Measurements from ENCODE around the gene PPP1R9B.

PPP1R9B gene

DNA sequence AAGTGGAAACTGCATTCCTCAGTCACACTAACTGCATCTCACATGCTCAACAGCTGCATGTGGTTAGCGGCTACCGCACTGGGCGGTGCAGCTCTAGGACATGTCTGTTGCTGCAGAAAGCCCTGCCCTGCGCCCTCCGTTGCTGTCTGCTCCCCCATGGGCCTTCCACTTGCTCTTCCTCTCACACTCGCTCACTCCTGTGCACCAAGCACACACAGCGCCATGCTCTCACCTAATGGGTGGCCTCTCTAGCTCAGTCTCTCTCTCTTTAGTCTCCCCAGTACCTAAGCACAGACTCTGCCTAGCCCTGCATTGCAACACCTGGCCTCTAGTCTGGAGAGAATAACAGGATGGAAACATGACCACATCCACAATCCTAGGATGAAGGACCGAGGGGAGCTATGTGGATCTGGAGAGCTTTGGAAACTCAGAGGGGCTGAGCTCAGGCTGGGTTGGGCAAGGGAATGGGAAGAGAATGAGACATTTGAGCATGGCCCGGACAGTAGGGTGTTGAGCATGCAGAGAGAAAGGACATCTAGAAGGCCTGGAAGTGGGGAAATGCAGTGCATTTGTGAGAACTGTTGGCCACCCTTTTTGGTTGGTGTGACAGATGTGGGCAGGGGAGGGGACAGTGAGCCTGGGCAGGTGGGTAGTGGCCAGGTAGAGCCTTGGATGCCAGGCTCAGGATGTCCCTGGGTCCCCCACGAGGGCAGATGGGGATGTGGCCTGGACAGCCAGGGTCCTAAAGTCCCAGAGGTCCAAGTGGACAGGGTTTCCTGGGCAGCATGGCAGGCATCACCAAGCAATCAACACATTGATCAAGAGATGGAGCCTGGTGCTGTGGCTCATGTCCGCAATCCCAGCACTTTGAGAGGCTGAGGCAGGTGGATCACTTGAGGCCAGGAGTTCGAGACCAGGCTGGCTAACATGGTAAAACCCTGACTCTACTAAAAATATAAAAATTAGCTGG is 31.4 kb upstream of the PPP1R9B start:
- no peak for ATAC-seq (ENCODE audit: low read depth)
- Histone ChIP-seq H3K4me1 (ENCODE audit: insufficient read depth, poor library complexity, severe bottlenecking) (peaks cover 28% of the 10 kb centered on the region), H3K27ac (ENCODE audit: poor library complexity, severe bottlenecking) (no peak overlapping the region), H3K4me3 (ENCODE audit: severe bottlenecking) (no peak overlapping the region), H3K27me3 (ENCODE audit: insufficient read depth, poor library complexity, severe bottlenecking) (no peaks in the 10 kb centered on the region), H3K36me3 (ENCODE audit: low read depth) (peaks cover 11% of the 10 kb centered on the region), H3K9me3 (ENCODE audit: severe bottlenecking) (no peaks in the 10 kb centered on the region)
- no peak for TF ChIP-seq CTCF (IDR thresholded peaks at IDR 0.05; ENCODE audit: poor library complexity, severe bottlenecking)
- no peak for DNase-seq (ENCODE audit: low spot score)

GRCh38 chr17:50181144-50181543 is 30.7 kb upstream of the PPP1R9B start:
- no peak overlapping the region for H3K27ac ChIP-seq (ENCODE audit: poor library complexity, severe bottlenecking)
- TF ChIP-seq CTCF (IDR thresholded peaks at IDR 0.05; ENCODE audit: poor library complexity, severe bottlenecking), result no peak
- H3K4me3 ChIP-seq (ENCODE audit: severe bottlenecking), result no peak overlapping the region
- H3K36me3 ChIP-seq (ENCODE audit: low read depth), result peaks cover 5% of the 10 kb centered on the region
- H3K4me1 ChIP-seq (ENCODE audit: insufficient read depth, poor library complexity, severe bottlenecking), result peaks cover 28% of the 10 kb centered on the region
- no peaks in the 10 kb centered on the region for H3K27me3 ChIP-seq (ENCODE audit: insufficient read depth, poor library complexity, severe bottlenecking)
- H3K9me3 ChIP-seq (ENCODE audit: severe bottlenecking), result no peaks in the 10 kb centered on the region
- ATAC-seq (ENCODE audit: low read depth), result no peak
- no peak for DNase-seq (ENCODE audit: low spot score)

DNA sequence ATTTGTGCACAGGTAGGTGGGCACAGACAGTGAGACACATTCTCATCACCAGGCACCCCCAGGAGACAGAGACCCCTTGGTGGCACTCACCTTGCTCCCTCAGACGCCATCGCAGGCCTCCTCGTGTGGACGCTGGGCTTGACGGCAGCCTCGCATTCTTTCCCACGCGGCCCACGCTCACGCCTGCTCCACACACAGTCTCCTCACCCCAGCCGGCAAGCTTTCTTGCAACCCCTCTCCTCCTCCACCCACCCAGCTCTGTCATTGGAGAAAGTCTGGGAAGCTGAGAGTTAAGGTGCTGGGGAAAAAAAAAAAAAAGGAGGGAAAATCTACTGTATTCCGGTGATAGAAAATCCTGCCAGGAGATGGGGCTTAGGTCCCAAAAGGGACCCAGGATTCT is 30.1 kb upstream of the PPP1R9B start:
- no peak for TF ChIP-seq CTCF (IDR thresholded peaks at IDR 0.05; ENCODE audit: poor library complexity, severe bottlenecking)
- H3K27me3 ChIP-seq (ENCODE audit: insufficient read depth, poor library complexity, severe bottlenecking), result no peaks in the 10 kb centered on the region
- no peak for DNase-seq (ENCODE audit: low spot score)
- peaks cover 28% of the 10 kb centered on the region for H3K4me1 ChIP-seq (ENCODE audit: insufficient read depth, poor library complexity, severe bottlenecking)
- peaks cover 2% of the 10 kb centered on the region; the same call in 1 of the 2 replicates for H3K36me3 ChIP-seq (ENCODE audit: low read depth)
- no peak for ATAC-seq (ENCODE audit: low read depth)
- H3K9me3 ChIP-seq (ENCODE audit: severe bottlenecking), result no peaks in the 10 kb centered on the region
- H3K27ac ChIP-seq (ENCODE audit: poor library complexity, severe bottlenecking), result no peak overlapping the region
- H3K4me3 ChIP-seq (ENCODE audit: severe bottlenecking), result no peak overlapping the region

DNA sequence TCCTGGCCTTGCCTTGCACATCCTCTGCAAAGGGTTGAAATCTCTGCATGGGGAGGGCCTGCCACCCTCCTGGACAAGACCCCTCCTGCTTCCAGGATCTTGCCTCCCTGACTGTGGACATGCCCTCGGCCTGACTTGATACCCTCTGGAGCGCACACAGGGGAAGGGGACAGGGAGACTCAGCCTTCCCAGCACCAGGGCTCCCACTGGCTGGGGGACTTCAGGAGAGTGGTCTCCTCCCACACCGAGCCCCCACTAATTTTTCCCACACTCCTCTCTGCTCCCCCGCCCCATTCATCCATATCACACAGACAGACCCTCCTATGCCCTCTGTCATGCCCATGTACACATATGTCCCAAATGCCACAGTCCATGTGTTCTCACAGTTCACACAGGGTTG is 29.6 kb upstream of the PPP1R9B start:
- ATAC-seq (ENCODE audit: low read depth), result no peak
- Histone ChIP-seq H3K4me1 (ENCODE audit: insufficient read depth, poor library complexity, severe bottlenecking) (peaks cover 28% of the 10 kb centered on the region), H3K9me3 (ENCODE audit: severe bottlenecking) (no peaks in the 10 kb centered on the region), H3K27ac (ENCODE audit: poor library complexity, severe bottlenecking) (no peak overlapping the region), H3K27me3 (ENCODE audit: insufficient read depth, poor library complexity, severe bottlenecking) (no peaks in the 10 kb centered on the region), H3K36me3 (ENCODE audit: low read depth) (no peaks in the 10 kb centered on the region), H3K4me3 (ENCODE audit: severe bottlenecking) (no peak overlapping the region)
- DNase-seq (ENCODE audit: low spot score), result no peak
- no peak for TF ChIP-seq CTCF (IDR thresholded peaks at IDR 0.05; ENCODE audit: poor library complexity, severe bottlenecking)

Measured in RWPE2 (cell line).